ENCODE data around the gene PDSS2.
A peak's percentile ranks its signal among the peaks of the same experiment; 100 is the strongest.

PDSS2 gene

DNA sequence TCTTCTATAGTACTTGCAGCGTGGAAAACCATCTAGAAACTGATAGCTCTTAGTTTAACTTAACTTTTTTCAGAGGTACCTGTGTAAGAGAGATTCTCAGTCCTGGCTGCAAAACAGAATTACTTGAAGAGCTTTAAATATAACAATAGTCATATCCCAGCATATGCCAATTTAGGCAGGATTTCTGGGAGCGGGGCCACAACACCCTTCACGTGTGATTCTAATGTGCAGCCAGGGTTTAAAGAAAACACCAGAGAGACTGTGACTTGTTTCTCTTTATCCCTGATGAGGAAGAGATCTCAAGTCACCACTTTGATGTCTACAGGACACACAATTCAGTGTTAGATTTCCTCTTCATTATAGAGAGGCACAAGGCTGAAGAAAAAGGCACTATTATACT, 103.7 kb downstream of the PDSS2 start:
- H3K4me3 ChIP-seq (replicated peaks in 1 of 2; ENCODE audit: low read depth in 2 of 2, low read length in 2 of 2), result no peak overlapping the region
- no peak for TF ChIP-seq CTCF (IDR thresholded peaks at IDR 0.05; ENCODE audit: low read depth, low read length)
- DNase-seq (ENCODE audit: low read depth in 2 of 2), result no peak

DNA sequence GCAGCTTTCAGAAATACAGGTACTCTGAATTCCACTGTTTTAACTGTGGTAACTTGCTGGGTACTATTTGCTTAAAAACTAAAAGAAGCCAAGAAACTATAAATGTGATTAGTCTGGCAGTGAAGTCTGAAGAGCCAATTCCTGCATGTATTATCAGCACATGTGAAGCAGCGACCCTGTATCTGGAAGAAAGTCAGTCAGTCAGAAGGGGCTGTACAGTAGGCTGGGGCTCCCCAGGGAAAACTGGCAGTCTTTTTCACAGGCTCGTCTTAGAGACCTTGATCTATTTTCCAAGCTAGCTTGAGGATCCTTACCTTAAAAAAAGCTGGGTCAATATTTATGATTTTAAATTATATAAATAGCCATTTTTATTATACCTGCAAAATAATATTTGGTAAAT, 104.9 kb downstream of the PDSS2 start:
- no peak for TF ChIP-seq CTCF (IDR thresholded peaks at IDR 0.05; ENCODE audit: low read depth, low read length)
- DNase-seq (ENCODE audit: low read depth in 2 of 2), result no peak
- H3K4me3 ChIP-seq (replicated peaks in 1 of 2; ENCODE audit: low read depth in 2 of 2, low read length in 2 of 2), result no peak overlapping the region

DNA sequence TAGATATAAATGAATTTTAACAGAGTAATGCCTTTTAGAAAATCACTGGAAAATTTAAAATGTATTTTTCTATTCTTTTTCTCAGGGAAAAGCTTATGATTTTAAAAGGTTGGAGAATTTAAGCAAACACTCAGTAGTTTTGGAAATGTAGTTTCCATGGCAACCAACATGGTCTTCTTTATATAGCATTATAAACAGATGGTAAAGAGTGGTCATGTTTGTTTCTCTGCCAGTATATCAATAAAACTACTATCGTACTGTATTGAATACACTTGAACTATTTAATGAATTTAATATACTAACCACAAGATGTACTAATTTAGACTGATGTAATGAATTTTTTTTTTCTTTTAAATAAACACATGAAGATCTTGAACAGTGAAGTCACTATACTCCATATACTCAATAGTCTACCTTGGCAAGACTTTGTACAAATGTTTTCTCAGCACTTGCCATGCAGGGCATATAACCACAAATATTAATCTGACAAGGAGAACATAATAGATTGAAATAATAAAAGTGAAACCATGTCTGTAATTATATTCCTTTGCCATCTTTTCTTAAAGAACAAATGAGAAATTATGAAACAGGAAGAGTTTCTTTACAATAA, 105.5 kb downstream of the PDSS2 start:
- H3K4me3 ChIP-seq (replicated peaks in 1 of 2; ENCODE audit: low read depth in 2 of 2, low read length in 2 of 2), result no peak overlapping the region
- no peak for DNase-seq (ENCODE audit: low read depth in 2 of 2)
- TF ChIP-seq CTCF (IDR thresholded peaks at IDR 0.05; ENCODE audit: low read depth, low read length), result no peak

GRCh38 chr6:107348224-107348623, 111.1 kb downstream of the PDSS2 start:
- no peak for TF ChIP-seq CTCF (IDR thresholded peaks at IDR 0.05; ENCODE audit: low read depth, low read length)
- peak in 1 of 2 donors; percentile 35 for DNase-seq (ENCODE audit: low read depth in 2 of 2)
- H3K4me3 ChIP-seq (replicated peaks in 1 of 2; ENCODE audit: low read depth in 2 of 2, low read length in 2 of 2), result no peak overlapping the region

- H3K4me3 ChIP-seq (replicated peaks in 1 of 2; ENCODE audit: low read depth in 2 of 2, low read length in 2 of 2), result no peak overlapping the region
- DNase-seq (ENCODE audit: low read depth in 2 of 2), result peak in 1 of 2 donors; percentile 15
- TF ChIP-seq CTCF (IDR thresholded peaks at IDR 0.05; ENCODE audit: low read depth, low read length), result no peak
Observed at GRCh38 chr6:107345393-107345792, 114.0 kb downstream of the PDSS2 start.

DNA sequence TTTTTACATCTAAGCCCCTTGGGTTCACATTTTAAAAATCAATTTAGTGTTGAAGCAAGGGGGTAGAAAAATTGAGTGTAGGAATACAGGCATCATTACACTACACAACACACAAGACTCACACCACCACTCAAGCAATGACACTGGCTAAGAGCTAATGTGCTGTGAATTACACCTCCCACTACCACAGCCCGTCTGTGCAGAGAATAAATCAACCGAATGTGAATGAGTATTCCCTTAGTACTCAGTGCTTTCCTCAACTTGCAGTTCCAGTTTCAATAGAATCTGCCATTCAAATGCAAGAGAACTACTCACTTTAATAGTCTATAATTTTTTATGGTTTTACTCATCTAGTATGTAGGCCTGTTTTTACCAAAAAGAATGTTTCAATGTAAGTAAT, 114.4 kb downstream of the PDSS2 start:
- H3K4me3 ChIP-seq (replicated peaks in 1 of 2; ENCODE audit: low read depth in 2 of 2, low read length in 2 of 2), result no peak overlapping the region
- TF ChIP-seq CTCF (IDR thresholded peaks at IDR 0.05; ENCODE audit: low read depth, low read length), result no peak
- DNase-seq (ENCODE audit: low read depth in 2 of 2), result no peak

DNA sequence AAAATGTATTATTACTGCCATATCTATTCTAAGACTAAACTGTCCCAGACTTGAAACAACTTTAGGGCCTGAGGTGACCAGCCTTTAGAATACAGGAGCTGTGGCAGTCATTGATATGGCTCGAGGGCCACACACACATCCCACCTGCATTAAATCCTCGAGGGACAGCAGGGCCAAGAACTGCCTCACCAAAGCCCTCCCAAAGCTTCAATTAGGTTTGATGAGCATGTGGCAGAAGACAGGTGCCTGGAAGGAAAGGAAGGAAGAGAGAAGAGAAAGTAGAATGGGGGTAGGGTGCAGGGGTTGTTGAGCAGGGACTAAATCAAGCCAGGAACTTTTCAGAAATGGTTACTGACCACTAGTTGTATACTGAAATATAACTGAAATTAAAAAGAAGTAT, 115.0 kb downstream of the PDSS2 start:
- DNase-seq (ENCODE audit: low read depth in 2 of 2), result no peak
- H3K4me3 ChIP-seq (replicated peaks in 1 of 2; ENCODE audit: low read depth in 2 of 2, low read length in 2 of 2), result no peak overlapping the region
- TF ChIP-seq CTCF (IDR thresholded peaks at IDR 0.05; ENCODE audit: low read depth, low read length), result no peak
